Lung (tissue), 12 donors: ENCODE data around the gene EEF2. TPM values are rescaled to one million over a fixed set of nuclear protein-coding genes. Genes with fewer than 3 reads are reported as not detected.
"Not testable (repeated sequence)": the region's sequence is repeated elsewhere in the genome, so short reads cannot be mapped to it uniquely, and the experiment has no call there.

Source experiments
- ATAC-seq: fragments of 200-7000 bp; cut with Tn5 transposase; one replicate; pipeline ENCODE4 v1.9.1; 2020; ENCODE audit warnings: moderate number of reproducible peaks; ENCODE audit not compliant: insufficient read depth, low FRiP score
- DNase-seq, 3 donors: peaks; one replicate each; pipeline ENCODE4 v3.0.0-alpha.2; 2013 to 2017
- H3K27ac ChIP-seq, 2 donors: one replicate each; pipeline ENCODE4 v1.5.1; 2013; ENCODE audit warnings: mild to moderate bottlenecking in 2 of 2, moderate library complexity in 2 of 2, control low read depth in 1 of 2, inconsistent platforms in 1 of 2, low read depth in 1 of 2, low read length in 1 of 2
- H3K27me3 ChIP-seq, 3 donors: one replicate each; pipeline ENCODE4 v1.5.1; 2013; ENCODE audit warnings: low read length in 2 of 3; ENCODE audit not compliant: control insufficient read depth in 3 of 3, insufficient read depth in 3 of 3
- H3K36me3 ChIP-seq, 4 donors: one replicate each; pipeline ENCODE4 v1.5.1; 2013; ENCODE audit warnings: low read length in 4 of 4, mild to moderate bottlenecking in 1 of 4, moderate library complexity in 1 of 4; ENCODE audit not compliant: control insufficient read depth in 4 of 4, insufficient read depth in 4 of 4
- H3K4me1 ChIP-seq, 5 donors: one replicate each; pipeline ENCODE4 v1.5.1; 2013; ENCODE audit warnings: low read length in 5 of 5, mild to moderate bottlenecking in 2 of 5, moderate library complexity in 1 of 5; ENCODE audit not compliant: control insufficient read depth in 5 of 5, insufficient read depth in 5 of 5
- H3K4me3 ChIP-seq: one replicate; pipeline ENCODE4 v1.5.1; 2013; ENCODE audit warnings: mild to moderate bottlenecking, control low read depth, moderate library complexity
- H3K9ac ChIP-seq, 2 donors: one replicate each; pipeline ENCODE4 v1.5.1; 2013; ENCODE audit warnings: low read length in 2 of 2, control low read depth in 1 of 2; ENCODE audit not compliant: insufficient read depth in 1 of 2
- H3K9me3 ChIP-seq, 4 donors: one replicate each; pipeline ENCODE4 v1.5.1; 2013; ENCODE audit warnings: low read length in 3 of 4, mild to moderate bottlenecking in 1 of 4, moderate library complexity in 1 of 4; ENCODE audit not compliant: control insufficient read depth in 4 of 4, insufficient read depth in 3 of 4
- WGBS, 2 donors: extraction: QIAGEN DNeasy Blood & Tissue Kit; methylation state at CpG; one replicate each; pipeline ENCODE4 v1.1.7; 2013; 5-methylcytosine and 5-hydroxymethylcytosine counted together
- polyA plus RNA-seq, 2 donors: library from polyadenylated mRNA; stranded (reverse); fragments of 200-250 nt; gene quantifications; one replicate each; pipeline ENCODE4 v1.2.1, GENCODE V29; 2013
- total RNA-seq, 2 donors: library from RNA; depleted of rRNA in 1 of 2; stranded (reverse); fragments of >200 nt in 1 of 2; gene quantifications; one replicate each; pipeline ENCODE4 v1.2.1, GENCODE V29; 2014 to 2021
- TF ChIP-seq, protein P1 (sequence below): IDR thresholded peaks from 2 replicates; pipeline ENCODE4 v1.5.1; 2012; ENCODE audit warnings: mild to moderate bottlenecking; ENCODE audit errors: control extremely low read depth, extremely low read depth
- donor health status: control.
- donor health status: control.
- donor health status: Bipolar disorder and iron deficiency.
- donor health status: healthy.
- donor health status: DM: yes; HTN: yes; CAD: no.

EEF2 gene
- total and polyA plus RNA-seq, 4 donors: 994 to 1,934 (median 1,345) TPM

DNA sequence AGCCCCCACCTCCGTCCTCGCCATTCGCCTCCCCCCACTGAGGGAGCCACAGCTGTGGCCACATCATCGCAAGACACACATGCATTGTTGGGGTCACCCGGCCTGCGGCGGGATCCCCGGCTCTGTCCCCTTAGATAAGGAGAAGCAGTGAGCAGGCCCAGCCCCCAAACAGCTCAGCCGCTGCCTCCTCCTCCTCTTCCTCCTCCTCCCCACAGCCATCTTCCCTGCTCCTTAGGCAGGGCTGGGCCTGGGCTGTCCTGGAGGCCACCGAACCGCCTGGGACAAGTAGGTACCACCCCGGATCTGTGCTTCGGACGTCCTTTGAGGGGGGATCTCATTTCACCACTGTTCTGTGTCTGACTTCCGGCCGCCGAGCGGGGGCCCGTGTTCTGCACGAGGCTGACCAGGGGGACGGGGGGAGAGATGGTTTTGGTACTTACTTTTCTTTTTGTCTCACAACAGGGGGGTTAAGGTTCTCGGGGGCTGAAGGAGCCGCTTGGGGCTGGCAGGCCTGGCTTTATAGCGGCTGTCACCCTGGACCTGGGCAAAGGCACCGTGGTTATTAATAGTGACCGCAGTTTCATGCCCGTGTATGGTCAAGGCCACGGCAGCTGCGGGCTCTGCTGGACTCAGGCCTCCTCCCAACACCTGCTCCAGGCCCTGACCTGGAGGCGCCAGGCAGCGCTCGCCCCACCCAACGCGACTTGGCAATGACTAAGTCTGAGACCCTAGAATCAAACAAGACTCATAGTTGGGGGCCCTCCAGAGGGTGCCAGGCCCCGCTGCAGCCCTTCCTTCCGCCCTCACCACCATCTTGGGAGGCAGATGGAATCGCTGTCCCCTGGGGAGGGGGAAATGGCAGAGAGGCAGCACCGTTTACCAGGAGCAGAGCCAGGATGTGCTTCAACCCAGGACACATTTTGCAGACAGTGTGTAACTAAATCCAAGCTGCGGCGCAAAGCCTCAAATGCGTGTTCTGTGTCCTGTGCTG lies 34.1 kb downstream of the EEF2 start:
- 32 to 40% methylated on average over 41 of the region's 41 CpGs for WGBS, 2 donors
- Histone ChIP-seq H3K36me3 (peaks cover 0 to 8% (median 0%) of the 10 kb centered on the region in 4 donors), H3K27me3 (no peaks in the 10 kb centered on the region), H3K9ac (no peak overlapping the region), H3K9me3 (no peaks in the 10 kb centered on the region), H3K4me1 (peaks cover 0 to 12% (median 0%) of the 10 kb centered on the region in 5 donors), H3K4me3 (no peak overlapping the region), H3K27ac (peak overlapping the region; percentile 24 to 92)
- TF ChIP-seq, protein P1, sequence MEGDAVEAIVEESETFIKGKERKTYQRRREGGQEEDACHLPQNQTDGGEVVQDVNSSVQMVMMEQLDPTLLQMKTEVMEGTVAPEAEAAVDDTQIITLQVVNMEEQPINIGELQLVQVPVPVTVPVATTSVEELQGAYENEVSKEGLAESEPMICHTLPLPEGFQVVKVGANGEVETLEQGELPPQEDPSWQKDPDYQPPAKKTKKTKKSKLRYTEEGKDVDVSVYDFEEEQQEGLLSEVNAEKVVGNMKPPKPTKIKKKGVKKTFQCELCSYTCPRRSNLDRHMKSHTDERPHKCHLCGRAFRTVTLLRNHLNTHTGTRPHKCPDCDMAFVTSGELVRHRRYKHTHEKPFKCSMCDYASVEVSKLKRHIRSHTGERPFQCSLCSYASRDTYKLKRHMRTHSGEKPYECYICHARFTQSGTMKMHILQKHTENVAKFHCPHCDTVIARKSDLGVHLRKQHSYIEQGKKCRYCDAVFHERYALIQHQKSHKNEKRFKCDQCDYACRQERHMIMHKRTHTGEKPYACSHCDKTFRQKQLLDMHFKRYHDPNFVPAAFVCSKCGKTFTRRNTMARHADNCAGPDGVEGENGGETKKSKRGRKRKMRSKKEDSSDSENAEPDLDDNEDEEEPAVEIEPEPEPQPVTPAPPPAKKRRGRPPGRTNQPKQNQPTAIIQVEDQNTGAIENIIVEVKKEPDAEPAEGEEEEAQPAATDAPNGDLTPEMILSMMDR: no peak
- DNase-seq (peak in 2 of 3 donors; percentile 22 to 37), ATAC-seq (no peak)

GRCh38 chr19:3949997-3950859 lies 35.0 kb downstream of the EEF2 start:
- H3K27ac ChIP-seq: peak overlapping the region in 1 of 2 donors; percentile 92
- H3K9me3 ChIP-seq: no peaks in the 10 kb centered on the region
- H3K36me3 ChIP-seq: no peaks in the 10 kb centered on the region
- no peak for DNase-seq
- H3K27me3 ChIP-seq: no peaks in the 10 kb centered on the region
- H3K9ac ChIP-seq: no peak overlapping the region
- peaks cover 0 to 12% (median 0%) of the 10 kb centered on the region in 5 donors for H3K4me1 ChIP-seq
- H3K4me3 ChIP-seq: no peak overlapping the region
- TF ChIP-seq, protein P1: no peak
- no peak for ATAC-seq
- WGBS, 2 donors: 45 to 50% methylated on average over 18 to 20 of the region's 20 CpGs

- H3K4me3 ChIP-seq: no peak overlapping the region
- TF ChIP-seq, protein P1: no peak
- WGBS, 2 donors: 77 to 90% methylated on average over 11 of the region's 11 CpGs
- DNase-seq: no peak
- no peaks in the 10 kb centered on the region for H3K9me3 ChIP-seq
- no peaks in the 10 kb centered on the region for H3K36me3 ChIP-seq
- H3K9ac ChIP-seq: no peak overlapping the region
- H3K4me1 ChIP-seq: peaks cover 0 to 12% (median 0%) of the 10 kb centered on the region in 5 donors
- H3K27ac ChIP-seq: peak overlapping the region in 1 of 2 donors; percentile 92
- no peak for ATAC-seq
- H3K27me3 ChIP-seq: no peaks in the 10 kb centered on the region
These were observed 36.0 kb downstream of the EEF2 start for GRCh38 chr19:3949294-3949693.

GRCh38 chr19:3947316-3947933 lies 37.8 kb downstream of the EEF2 start:
- 84 to 91% methylated on average over 15 of the region's 15 CpGs for WGBS, 2 donors
- not testable (repeated sequence) for ATAC-seq, H3K4me3 ChIP-seq, H3K27me3 ChIP-seq, H3K4me1 ChIP-seq, H3K27ac ChIP-seq, DNase-seq, H3K36me3 ChIP-seq, H3K9me3 ChIP-seq, H3K9ac ChIP-seq
